ENCODE data around the gene DMWD. TPM values are rescaled to one million over a fixed set of nuclear protein-coding genes. Genes with fewer than 3 reads are reported as not detected.

DMWD gene
- total RNA-seq: 10 to 100 TPM in 3 of 4 donors, 1 to 10 TPM in 1; 9.1 to 32.2 (median 23.5) TPM

GRCh38 chr19:45792470-45793177, at the start of gene DMWD:
TSS of gene DMWD (minus strand) at chr19:45792845. CDS start at chr19:45792756, 89 bp downstream.
- TF ChIP-seq POLR2A (IDR thresholded peaks at IDR 0.05): peak in 2 of 4 donors; percentile 54 to 58
- TF ChIP-seq CTCF (IDR thresholded peaks at IDR 0.05): peak in 4 of 6 experiments; percentile 4 to 21 (median 14)
- peaks cover 4 to 35% (median 19%) of the 10 kb centered on the region in 3 donors for H3K36me3 ChIP-seq
- intact Hi-C loops (cut with DNase I): no loop called here

GRCh38 chr19:45842198-45842597, 49.6 kb upstream of the DMWD start:
- intact Hi-C loops (cut with DNase I): no loop called here
- no peak for DNase-seq
- Histone ChIP-seq H3K4me1 (no peaks in the 10 kb centered on the region), H3K9me3 (no peaks in the 10 kb centered on the region), H3K36me3 (peaks cover 22 to 100% (median 65%) of the 10 kb centered on the region in 3 donors), H3K27me3 (no peaks in the 10 kb centered on the region), H3K4me3 (no peak overlapping the region), H3K27ac (no peak overlapping the region)
- no peak for TF ChIP-seq POLR2A (IDR thresholded peaks at IDR 0.05)
- no peak for TF ChIP-seq CTCF (IDR thresholded peaks at IDR 0.05)
- WGBS, 2 donors: 94 to 100% methylated on average over 7 to 11 of the region's 14 CpGs

More at GRCh38 chr19:45792470-45793177, at the start of gene DMWD:
- WGBS, 2 donors: 0 to 2% methylated on average over 9 to 15 of the region's 86 CpGs
- H3K4me3 ChIP-seq: peak within 1 kb of the TSS; percentile 44 to 92 (median 82)
- H3K9me3 ChIP-seq: no peaks in the 10 kb centered on the region
- peak; percentile 84 for DNase-seq
- peaks cover 16 to 29% (median 18%) of the 10 kb centered on the region in 3 donors for H3K4me1 ChIP-seq
- H3K27ac ChIP-seq: peak within 1 kb of the TSS; percentile 75 to 93 (median 86)
- H3K27me3 ChIP-seq: no peaks in the 10 kb centered on the region

GRCh38 chr19:45834970-45835369, 42.3 kb upstream of the DMWD start:
- 70 to 94% methylated on average over 2 to 3 of the region's 7 CpGs for WGBS, 2 donors
- no peak overlapping the region for H3K27ac ChIP-seq
- H3K27me3 ChIP-seq: no peaks in the 10 kb centered on the region
- intact Hi-C loops (cut with DNase I): no loop called here
- TF ChIP-seq CTCF (IDR thresholded peaks at IDR 0.05): no peak
- TF ChIP-seq POLR2A (IDR thresholded peaks at IDR 0.05): no peak
- no peaks in the 10 kb centered on the region for H3K9me3 ChIP-seq
- H3K36me3 ChIP-seq: peaks cover 28 to 100% (median 64%) of the 10 kb centered on the region in 3 donors
- no peak for DNase-seq
- no peak overlapping the region for H3K4me3 ChIP-seq
- H3K4me1 ChIP-seq: no peaks in the 10 kb centered on the region

DNA sequence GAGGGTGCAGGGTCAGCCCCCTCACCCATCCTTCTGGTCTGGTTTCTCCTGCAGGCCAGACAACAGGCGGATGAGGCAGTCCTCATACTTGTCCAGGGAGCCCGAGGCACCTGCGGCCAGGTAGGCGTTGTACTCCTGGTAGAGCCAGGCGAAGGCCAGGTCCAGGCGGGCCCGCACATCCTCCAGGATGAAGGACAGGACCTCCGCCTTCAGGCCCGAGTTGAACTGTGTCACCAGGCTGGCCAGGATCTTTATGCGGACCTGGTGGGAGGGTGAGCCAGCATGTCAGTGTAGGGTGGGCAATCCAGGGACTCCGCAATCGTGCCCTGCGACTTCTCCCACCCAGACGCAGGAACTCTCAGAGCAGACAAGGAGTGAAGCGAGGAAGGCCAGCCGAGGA, 36.3 kb upstream of the DMWD start:
- Histone ChIP-seq H3K4me1 (peaks cover 3 to 13% (median 10%) of the 10 kb centered on the region in 3 donors), H3K4me3 (no peak overlapping the region), H3K27me3 (no peaks in the 10 kb centered on the region), H3K36me3 (peaks cover 48 to 100% (median 83%) of the 10 kb centered on the region in 3 donors), H3K9me3 (no peaks in the 10 kb centered on the region), H3K27ac (no peak overlapping the region)
- TF ChIP-seq POLR2A (IDR thresholded peaks at IDR 0.05): no peak
- TF ChIP-seq CTCF (IDR thresholded peaks at IDR 0.05): no peak
- intact Hi-C loops (cut with DNase I): no loop called here
- WGBS, 2 donors: 80 to 92% methylated on average over 1 to 2 of the region's 16 CpGs
- no peak for DNase-seq

- Histone ChIP-seq H3K36me3 (peaks cover 48 to 100% (median 79%) of the 10 kb centered on the region in 3 donors), H3K9me3 (no peaks in the 10 kb centered on the region), H3K27ac (no peak overlapping the region), H3K27me3 (no peaks in the 10 kb centered on the region), H3K4me1 (peaks cover 3 to 18% (median 13%) of the 10 kb centered on the region in 3 donors), H3K4me3 (no peak overlapping the region)
- no peak for DNase-seq
- WGBS, 2 donors: 90 to 91% methylated on average over 9 of the region's 9 CpGs
- no peak for TF ChIP-seq CTCF (IDR thresholded peaks at IDR 0.05)
- TF ChIP-seq POLR2A (IDR thresholded peaks at IDR 0.05): no peak
- intact Hi-C loops (cut with DNase I): no loop called here
Measured at GRCh38 chr19:45828523-45828922, 35.9 kb upstream of the DMWD start.
